Calu3 (cell line): Measurements from ENCODE around the gene TMEM184B. TPM values are rescaled to one million over a fixed set of nuclear protein-coding genes. Genes with fewer than 3 reads are reported as not detected.

Source experiments
- BruUV-seq: library from RNA; stranded (reverse); fragments of 400-500 nt; replicated peaks from 2 replicates; lab custom pipeline; 2021; lab: Mats Ljungman, UMichigan
- CTCF ChIA-PET: fragments of 300-600 bp; sonication (Branson Sonifier 250); formaldehyde crosslinking; loops from one replicate; lab custom pipeline; 2022; ENCODE audit warnings: antibody characterized with exemption; lab: Charles Lee
- DNase-seq: peaks from one replicate; pipeline ENCODE4 v3.0.0; 2022
- H3K27ac Mint-ChIP-seq: one replicate; pipeline ENCODE4 v1.8.0; 2022; ENCODE audit warnings: mixed read lengths; ENCODE audit not compliant: unreplicated experiment
- H3K27me3 Mint-ChIP-seq: one replicate; pipeline ENCODE4 v1.8.0; 2022; ENCODE audit warnings: mixed read lengths; ENCODE audit not compliant: unreplicated experiment
- H3K36me3 Mint-ChIP-seq: one replicate; pipeline ENCODE4 v1.8.0; 2022; ENCODE audit warnings: mild to moderate bottlenecking, moderate library complexity, mixed read lengths; ENCODE audit not compliant: insufficient read depth, unreplicated experiment
- H3K4me1 Mint-ChIP-seq: one replicate; pipeline ENCODE4 v1.8.0; 2022; ENCODE audit warnings: mild to moderate bottlenecking, low read depth, mixed read lengths; ENCODE audit not compliant: unreplicated experiment
- H3K4me3 Mint-ChIP-seq: one replicate; pipeline ENCODE4 v1.8.0; 2022; ENCODE audit warnings: mild to moderate bottlenecking, low read depth, moderate library complexity, mixed read lengths; ENCODE audit not compliant: unreplicated experiment
- H3K9me3 Mint-ChIP-seq: one replicate; pipeline ENCODE4 v1.8.0; 2022; ENCODE audit warnings: low read depth, mixed read lengths; ENCODE audit not compliant: unreplicated experiment
- intact Hi-C: fragments of 100-400 bp; cut with micrococcal nuclease; formaldehyde crosslinking; loops from one replicate; pipeline ENCODE4 v1.10.0; 2022; ENCODE audit not compliant: unreplicated experiment
- total RNA-seq: library from RNA; stranded (reverse); gene quantifications from 2 replicates; pipeline ENCODE4 v1.2.3, GENCODE V29; 2022
- TF ChIP-seq, protein P1 (sequence below): fragments of 200-600 bp; IDR thresholded peaks from one replicate; pipeline ENCODE4 v1.8.0; 2022; ENCODE audit warnings: antibody characterized with exemption; ENCODE audit not compliant: unreplicated experiment

Gene TMEM184B
- total RNA-seq, 1 experiment from 2014 or later = 114 TPM

DNA sequence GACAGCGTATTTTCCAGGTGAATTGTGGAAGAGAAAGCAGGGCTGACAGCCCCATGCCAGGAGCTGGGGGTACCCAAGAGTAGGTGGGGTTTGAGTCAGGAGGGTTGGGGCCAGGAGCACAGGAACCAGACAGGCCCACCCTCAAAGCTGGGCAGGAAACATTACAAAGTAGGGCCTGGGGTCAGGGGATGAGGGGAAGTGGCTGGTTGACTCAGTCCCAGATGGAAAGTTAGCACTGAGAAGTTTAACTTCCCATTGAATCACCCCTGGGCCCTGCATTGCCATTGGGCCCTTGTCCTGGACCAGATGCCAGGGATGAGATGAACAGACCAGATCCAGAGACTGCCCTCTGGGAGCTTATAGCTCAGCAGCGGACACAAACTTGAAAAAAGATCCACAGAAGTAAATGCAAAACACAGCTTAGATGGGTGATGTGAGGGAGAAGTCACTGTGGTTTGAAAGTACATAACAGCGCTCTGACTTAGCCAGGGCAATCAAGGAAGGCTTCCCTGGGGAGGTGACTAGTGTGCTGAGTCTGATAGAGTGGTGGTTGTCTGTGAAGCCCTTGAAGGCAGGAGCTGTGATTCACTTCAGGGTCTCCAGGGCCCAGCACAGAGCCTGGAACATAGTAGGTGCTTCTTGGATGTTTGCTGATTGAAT lies 68.8 kb downstream of the TMEM184B start:
- H3K4me1 Mint-ChIP-seq = peaks cover 39% of the 10 kb centered on the region
- H3K9me3 Mint-ChIP-seq = no peaks in the 10 kb centered on the region
- intact Hi-C loops = loop anchor here (1.0 kb wide), 1 partner anchor 35 kb away; no protein-coding TSS in a partner anchor
- H3K4me3 Mint-ChIP-seq = peak overlapping the region; percentile 78
- DNase-seq = no peak
- H3K36me3 Mint-ChIP-seq = peaks cover 79% of the 10 kb centered on the region
- TF ChIP-seq, protein P1, sequence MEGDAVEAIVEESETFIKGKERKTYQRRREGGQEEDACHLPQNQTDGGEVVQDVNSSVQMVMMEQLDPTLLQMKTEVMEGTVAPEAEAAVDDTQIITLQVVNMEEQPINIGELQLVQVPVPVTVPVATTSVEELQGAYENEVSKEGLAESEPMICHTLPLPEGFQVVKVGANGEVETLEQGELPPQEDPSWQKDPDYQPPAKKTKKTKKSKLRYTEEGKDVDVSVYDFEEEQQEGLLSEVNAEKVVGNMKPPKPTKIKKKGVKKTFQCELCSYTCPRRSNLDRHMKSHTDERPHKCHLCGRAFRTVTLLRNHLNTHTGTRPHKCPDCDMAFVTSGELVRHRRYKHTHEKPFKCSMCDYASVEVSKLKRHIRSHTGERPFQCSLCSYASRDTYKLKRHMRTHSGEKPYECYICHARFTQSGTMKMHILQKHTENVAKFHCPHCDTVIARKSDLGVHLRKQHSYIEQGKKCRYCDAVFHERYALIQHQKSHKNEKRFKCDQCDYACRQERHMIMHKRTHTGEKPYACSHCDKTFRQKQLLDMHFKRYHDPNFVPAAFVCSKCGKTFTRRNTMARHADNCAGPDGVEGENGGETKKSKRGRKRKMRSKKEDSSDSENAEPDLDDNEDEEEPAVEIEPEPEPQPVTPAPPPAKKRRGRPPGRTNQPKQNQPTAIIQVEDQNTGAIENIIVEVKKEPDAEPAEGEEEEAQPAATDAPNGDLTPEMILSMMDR = no peak
- CTCF ChIA-PET = interaction anchor here (0.5 to 1.7 kb wide), 4 partner anchors 8 to 52 kb away, joined by 3 to 5 read pairs (median 4); no protein-coding TSS in a partner anchor
- TSS peak; percentile 28 for BruUV-seq
- H3K27me3 Mint-ChIP-seq = no peaks in the 10 kb centered on the region
- H3K27ac Mint-ChIP-seq = peak overlapping the region; percentile 82

DNA sequence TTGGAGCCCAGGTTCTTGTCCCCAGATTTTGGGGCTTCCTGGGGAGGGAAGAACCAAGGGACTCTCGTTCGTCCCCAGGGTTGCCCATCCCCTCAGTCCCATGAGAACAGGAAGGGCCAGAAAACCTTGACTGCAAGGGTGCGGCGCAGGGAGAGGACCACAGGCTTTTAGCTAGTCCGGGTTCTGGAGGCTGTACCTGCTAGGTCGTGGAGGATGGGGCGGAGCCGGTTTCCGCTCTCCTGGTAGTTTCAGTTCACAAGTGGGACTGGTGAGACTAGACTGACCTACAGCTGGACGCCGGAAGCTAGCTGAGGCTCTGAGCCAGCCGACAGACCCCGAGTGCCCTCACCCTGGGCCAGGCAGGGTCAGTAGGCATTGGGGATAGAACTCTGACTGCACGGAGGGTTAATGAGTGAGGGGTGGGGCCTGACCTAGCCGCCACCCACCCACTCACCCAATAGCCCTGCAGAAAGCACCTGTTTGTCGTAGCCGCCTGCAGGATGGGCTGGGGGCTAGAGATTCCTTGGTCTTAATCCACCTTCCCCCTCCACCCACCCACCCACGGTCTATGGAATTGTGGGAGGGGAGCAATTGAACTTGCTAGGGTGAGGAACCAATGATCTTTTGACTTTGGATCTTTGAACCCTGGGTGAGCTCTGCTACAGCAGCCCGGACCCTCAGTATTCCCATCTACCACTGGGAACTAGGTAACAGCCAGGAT lies 69.6 kb downstream of the TMEM184B start:
- Mint-ChIP-seq H3K36me3 (peaks cover 71% of the 10 kb centered on the region), H3K4me1 (peaks cover 39% of the 10 kb centered on the region), H3K9me3 (no peaks in the 10 kb centered on the region), H3K4me3 (peak overlapping the region; percentile 78), H3K27me3 (no peaks in the 10 kb centered on the region), H3K27ac (peak overlapping the region; percentile 82)
- intact Hi-C loops = loop anchor here (1.0 kb wide), 1 partner anchor 36 kb away; no protein-coding TSS in a partner anchor
- no TSS peak for BruUV-seq
- peak; percentile 71 for DNase-seq
- CTCF ChIA-PET = interaction anchor here (0.5 to 1.7 kb wide), 4 partner anchors 9 to 53 kb away, joined by 3 to 5 read pairs (median 4); no protein-coding TSS in a partner anchor
- TF ChIP-seq, protein P1 = no peak

DNA sequence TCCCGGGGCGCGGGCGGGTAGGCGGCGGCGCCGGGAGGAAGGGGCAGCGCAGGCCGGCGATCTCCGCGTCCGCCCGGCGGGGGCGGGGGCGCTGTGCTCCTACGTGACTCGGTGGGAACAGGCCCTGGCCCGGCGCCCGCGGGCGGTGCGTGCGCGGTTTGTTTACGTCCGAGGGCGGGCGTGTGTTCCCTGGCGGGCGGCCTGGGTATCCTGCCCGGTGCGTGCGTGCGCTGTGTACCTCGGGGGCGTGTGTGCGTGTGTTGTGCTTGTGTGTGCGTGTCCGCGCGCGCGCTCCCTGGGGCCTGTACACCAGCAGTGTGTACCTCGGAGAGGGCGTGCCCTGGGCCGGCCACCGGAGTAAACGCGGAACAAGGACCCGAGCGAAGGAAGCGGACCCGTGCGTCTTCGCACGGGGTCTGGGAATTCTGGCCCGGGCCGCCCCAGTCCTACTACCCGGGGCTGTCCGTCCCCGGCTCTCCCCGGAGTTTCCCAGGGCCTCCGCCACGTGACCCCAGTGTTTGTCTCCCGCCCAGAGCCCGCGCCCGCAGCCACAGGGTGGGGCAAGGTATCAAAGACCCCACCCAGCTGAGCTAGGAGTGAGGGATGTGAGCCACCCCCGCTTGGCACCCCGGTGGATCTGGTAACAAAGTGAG lies 70.2 kb downstream of the TMEM184B start:
- TF ChIP-seq, protein P1 = no peak
- BruUV-seq = TSS peak; percentile 87
- Mint-ChIP-seq H3K27me3 (no peaks in the 10 kb centered on the region), H3K36me3 (peaks cover 64% of the 10 kb centered on the region), H3K27ac (peak overlapping the region; percentile 82), H3K4me3 (peak overlapping the region; percentile 78), H3K9me3 (no peaks in the 10 kb centered on the region), H3K4me1 (peaks cover 39% of the 10 kb centered on the region)
- intact Hi-C loops = loop anchor here (1.0 kb wide), 1 partner anchor 37 kb away; no protein-coding TSS in a partner anchor
- peak; percentile 80 for DNase-seq
- CTCF ChIA-PET = interaction anchor here (0.9 to 1.3 kb wide), 3 partner anchors 21 to 88 kb away, joined by 3 to 8 read pairs (median 4); partner anchors contain the start of gene PLA2G6
